Muscle of back (tissue), 11 donors: Measurements from ENCODE around the gene ALCAM. TPM values are rescaled to one million over a fixed set of nuclear protein-coding genes. Genes with fewer than 3 reads are reported as not detected.
A peak's percentile ranks its signal among the peaks of the same experiment; 100 is the strongest.

ENCODE experiments used
- DNase-seq, 3 donors: peaks; one replicate each; pipeline versions ENCODE4 v3.0.0 to v3.0.0-alpha.2; 2013
- polyA plus RNA-seq, 10 donors: library from polyadenylated mRNA; unstranded; fragments of 120-200 nt; gene quantifications; one replicate each; pipeline ENCODE4 v1.2.1, GENCODE V29; 2013; ENCODE audit not compliant: insufficient read length in 10 of 10

Gene ALCAM
- polyA plus RNA-seq, 10 donors, result 8.5 to 44.3 (median 10.1) TPM

DNA sequence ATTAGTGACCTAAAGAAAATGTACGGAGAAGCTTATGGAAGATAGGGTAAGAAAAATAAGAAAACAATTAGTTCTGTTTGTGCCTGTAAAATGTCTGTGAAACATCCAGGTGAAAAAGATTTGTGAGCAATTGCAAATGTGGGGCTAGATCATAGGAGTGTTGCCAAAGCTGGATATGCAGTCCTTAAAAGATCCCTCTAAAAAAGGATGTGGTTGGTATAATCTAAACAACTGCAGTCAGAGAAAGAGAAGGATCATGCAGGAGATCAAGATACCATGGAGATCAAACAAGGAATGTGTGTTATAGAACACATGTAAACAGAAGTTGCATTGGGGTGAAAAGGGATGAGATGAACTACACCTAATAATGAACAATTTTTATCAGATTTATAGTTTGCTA is 116.8 kb downstream of the ALCAM start:
- no peak for DNase-seq

DNA sequence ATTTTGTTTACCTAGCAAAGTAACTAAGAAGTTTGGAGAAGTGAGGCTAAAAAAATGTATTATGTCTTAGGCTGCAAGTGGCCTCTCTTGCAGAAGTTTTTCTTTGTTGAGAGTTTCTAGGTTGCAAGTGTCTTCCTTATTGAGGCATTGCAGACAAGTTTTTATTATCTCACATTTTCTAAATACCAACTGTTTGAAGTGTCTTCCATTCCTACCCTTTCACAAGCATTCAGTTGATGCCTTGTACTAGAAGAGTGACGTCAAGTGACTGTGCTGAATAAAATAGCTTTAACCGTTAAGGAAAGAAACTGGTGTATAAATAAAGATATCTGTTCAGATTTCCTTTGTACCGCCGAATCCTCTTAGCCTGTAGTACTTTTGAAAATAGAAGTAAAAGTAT is 123.3 kb downstream of the ALCAM start:
- DNase-seq, result no peak

DNA sequence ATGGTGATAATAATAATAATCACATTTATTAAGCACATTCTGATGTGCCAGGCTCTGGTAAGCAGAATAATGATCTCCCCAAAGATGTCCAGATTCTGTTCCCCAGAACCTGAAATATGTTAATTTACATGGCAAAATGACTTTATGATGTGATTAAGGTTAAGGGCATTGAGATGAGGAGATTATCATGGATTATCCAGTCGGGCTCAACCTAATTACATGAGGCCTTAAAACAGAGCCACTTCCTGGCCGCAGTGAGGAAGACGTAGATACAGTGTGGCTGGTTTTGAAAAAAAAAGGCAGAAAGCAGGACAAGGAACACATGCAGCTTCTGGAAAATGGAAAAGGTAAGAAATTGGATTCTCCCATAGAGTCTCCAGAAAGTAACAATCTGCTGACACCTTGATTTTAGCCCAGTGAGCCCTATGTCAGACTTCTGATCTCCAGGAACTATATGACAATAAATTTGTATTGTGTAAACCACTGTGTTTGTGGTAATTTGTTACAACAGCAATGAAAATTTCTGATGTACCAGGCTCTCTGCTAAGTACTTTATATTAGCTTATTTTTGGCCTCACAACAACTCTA is 126.7 kb downstream of the ALCAM start:
- DNase-seq, result no peak

DNA sequence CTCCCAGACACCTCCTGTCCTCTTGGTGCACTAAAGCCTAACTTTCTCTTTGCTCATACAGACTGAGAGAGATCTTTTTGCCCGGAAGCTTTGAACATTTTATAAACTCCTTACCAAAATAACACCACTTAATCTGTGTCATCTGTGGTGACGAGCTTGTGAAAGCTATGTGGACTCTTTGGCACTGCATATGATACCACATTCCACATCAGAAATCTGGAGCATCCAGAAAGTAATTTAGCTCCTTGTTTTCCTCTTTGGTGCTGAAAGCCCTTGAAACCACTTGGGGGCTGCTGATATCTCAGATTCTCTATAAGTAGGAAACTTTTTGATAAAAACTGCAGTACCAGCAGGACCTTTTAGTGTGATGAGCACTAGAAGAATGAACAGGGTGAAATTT is 128.3 kb downstream of the ALCAM start:
- DNase-seq, result peak in 1 of 3 donors; percentile 43

DNA sequence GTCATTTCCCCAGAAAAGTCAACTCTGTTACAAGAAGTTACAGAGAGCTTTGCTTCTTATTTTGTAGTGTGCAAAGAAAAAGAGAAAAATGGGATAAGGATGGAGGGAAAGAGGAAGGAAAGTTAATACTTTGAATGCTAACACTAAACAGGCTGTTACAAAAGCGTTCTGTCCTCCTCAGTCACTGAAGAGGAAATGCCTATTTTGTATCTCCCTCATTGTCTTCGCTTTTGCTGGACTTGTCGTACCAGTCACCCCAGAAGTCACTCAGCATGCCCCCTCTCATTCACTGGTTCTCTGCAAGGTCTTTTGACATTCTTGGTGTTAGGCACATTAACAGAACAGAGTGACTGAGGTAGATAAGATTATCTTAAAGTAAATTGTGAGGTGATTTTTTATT is 129.6 kb downstream of the ALCAM start:
- DNase-seq, result no peak

DNA sequence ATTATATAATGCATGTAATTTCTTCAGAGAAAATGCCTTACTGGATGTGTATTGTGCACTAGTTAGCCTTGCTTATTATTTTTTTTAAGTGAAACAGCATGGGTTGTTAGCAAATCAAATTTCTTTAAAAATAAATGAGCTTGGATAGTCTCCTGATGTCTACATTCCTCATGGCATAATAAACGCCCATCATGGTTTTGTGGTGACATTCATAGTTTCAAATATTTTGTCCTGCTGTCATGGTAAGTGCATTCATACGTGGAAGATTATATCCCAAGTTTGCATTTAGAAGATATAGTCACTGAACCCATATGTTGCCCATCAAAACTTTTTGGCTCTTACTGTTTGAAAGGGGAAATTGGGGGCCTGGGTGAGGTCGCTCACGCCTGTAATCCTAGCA is 130.7 kb downstream of the ALCAM start:
- DNase-seq, result no peak

DNA sequence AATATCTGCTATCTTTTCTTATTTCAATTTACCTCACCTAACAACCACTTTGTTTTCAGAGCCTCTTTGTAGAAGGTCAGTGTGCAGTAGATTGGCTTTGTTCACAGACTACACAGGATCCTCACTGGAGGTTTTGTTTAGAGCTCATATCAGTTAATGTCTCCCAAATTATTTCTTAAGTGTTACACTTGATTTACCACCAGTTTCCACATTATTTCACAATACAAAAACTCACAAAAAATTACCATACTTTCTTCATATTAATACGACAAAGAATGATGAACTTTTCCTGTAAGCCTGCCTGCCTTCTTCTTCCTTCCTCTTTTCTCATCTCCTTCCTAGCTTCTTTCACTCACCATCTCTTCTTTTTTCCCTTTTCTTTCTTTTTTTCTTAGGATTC is 133.3 kb downstream of the ALCAM start:
- DNase-seq, result no peak

DNA sequence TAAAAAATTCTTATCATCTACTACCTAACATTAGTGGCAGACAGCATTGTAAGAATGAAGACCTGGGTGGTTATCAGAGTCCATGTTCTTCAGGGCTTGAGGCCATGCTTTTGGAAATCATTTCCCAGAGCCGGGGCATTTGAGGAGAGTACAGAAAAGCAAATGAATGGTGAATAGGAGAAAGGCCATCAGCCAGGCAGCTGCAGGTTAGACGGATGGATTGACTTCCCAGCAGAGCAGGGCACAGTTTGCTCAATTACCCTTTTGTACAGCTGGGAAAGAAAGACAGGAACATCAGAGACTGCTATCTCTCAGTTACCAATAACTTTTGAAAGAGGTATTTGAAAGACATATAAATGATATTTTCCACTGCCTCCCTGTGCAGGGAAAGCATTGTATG is 135.6 kb downstream of the ALCAM start:
- DNase-seq, result no peak

DNA sequence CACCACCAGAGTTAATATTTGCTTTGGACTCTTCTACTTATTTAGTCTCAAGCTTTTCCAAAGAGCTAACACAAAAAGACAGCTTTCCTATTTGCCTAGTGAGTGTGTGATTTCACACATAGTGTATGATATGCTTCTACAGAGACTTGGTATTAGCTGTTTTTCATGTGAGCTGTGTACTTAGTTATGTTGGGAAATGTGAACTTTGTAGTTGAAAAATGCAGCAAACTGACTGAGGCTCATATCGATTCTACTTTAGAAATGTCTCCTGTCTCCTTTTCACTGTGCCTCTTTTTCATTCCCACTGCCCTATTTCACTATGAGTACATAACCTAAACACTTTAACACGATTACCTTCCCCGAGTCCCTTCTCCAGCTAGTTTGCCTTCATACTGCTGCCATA is 136.5 kb downstream of the ALCAM start:
- no peak for DNase-seq

DNA sequence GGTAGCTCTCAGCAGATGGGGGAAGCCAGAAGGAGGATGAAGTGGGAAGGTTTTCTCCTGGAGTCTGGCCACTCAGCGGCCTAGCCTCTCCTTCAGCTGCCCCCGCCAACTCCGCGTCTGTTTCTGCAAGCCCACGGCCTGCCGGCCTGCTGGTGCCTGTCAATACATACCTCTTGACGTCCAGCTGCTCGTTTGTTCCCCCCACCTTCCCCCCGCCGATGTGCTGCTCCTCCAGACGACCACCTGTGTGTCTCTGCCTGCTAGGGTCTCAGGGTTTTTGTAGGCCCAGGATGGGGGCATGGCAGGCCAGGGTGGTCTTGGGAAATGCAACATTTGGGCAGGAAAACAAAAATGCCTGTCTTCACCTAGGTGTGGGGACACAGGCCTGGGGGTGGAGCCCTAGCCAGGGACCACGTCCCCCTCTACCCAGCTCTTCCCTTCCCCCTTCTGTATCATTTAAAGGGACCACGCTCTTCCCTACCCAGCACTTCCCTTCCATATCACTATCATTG is 137.8 kb downstream of the ALCAM start:
- DNase-seq, result no peak

DNA sequence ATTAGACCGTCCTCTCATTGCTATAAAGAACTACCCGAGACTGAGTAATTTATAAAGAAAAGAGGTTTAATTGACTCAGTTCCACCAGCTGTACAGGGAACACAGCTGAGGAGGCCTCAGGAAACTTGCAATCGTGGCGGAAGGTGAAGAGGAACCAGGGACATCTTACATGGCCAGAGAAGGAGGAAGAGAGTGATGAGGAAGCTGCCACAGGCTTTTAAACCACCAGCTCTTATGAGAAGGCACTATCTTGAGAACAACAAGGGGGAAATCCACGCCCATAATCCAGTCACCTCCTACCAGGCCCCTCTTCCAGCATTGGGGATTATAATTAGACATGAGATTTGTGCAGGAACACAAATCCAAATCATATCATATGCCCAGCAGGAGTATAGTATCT is 138.5 kb downstream of the ALCAM start:
- no peak for DNase-seq

DNA sequence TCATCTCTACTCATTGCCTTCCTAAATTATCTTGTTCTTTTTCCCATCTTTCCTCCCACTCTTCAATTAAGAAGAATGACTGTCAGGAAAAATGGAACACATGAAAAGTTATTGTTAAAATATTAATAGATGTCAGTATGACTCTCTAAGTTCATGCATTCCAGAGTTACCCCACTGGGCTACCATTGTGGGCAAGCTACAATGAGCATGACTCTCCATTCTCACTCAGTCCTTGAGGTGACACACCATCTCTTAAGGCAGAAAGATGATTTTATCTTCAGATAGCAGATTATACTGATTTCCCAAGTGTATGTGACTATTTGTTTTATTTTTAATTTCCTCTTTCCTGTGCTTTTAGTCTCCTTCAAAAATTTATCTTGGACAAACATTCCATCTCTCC is 144.3 kb downstream of the ALCAM start:
- no peak for DNase-seq

DNA sequence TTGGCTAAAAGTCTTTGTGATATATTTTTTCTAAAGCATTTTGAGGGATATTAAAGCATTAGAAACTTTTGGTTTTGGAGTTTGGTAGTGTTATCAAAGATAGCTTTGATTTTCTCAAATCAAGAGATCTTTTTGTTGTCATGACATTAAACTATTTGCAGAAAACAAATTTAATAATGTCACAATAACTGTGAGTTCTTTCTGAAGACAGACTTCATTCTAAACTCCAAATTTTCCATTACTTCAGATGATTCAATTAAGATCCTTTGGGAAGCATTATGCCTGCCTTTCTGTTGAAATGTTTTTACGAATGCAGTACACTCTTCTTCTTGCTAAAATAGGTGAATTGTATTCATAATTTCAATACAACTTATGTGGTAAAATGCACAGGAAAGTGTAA is 145.4 kb downstream of the ALCAM start:
- DNase-seq, result peak; percentile 5 to 57 (median 13)

DNA sequence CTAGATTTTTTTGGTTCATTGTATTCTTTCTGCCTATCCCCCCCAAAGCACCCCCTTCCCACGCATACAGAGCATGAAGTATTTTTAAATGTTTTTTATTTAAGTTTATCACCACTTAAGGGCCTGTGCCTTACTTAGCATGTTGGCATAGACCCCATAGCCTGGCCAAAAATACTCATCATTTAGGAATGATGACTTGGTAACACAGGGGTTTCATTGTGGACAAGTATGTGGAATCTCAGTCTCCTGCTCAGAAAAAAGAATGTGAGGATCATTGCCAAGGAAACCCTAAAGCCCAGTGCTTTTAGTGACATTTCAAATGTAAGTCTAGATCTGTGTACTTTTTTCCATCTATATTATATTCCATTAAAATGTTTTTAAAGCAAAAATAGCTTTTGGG is 146.3 kb downstream of the ALCAM start:
- peak in 1 of 3 donors; percentile 60 for DNase-seq

DNA sequence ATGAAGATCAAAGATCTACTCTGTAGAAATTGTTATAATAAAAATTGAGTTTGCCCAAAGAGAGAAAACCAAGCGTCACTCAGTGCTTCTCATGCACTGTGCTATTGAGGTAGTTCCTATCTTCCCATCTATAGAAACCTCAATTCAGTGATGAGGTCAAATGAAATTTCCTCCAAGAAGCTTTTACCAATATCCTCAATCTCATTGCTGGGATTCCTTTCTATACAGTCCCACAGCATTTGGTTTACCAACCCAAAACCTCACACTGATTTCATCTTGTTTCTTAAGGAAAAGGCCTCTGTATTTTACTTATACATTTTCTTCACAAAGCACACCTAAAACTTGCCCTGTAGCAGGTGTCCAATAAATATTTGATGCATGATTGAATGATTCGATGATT is 147.2 kb downstream of the ALCAM start:
- peak in 1 of 3 donors; percentile 18 for DNase-seq

DNA sequence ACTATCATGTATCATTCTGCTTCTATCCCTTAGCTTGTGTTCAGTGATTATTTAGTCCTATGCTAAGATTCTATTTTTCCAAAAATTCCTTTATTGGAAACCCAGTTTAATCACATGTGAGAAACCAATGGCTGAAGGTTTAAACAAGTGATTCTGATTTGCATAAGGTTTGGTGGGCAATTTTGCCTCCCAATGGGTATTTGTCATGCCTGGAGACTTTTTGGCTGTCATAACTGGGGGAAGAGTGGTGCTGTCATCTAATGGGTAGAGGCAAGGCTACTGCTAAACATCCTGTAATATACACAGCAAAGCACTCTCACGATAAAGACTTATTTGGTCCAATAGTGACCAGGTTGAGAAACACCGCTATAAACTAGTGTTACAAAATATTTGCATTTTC is 148.7 kb downstream of the ALCAM start:
- DNase-seq, result no peak

DNA sequence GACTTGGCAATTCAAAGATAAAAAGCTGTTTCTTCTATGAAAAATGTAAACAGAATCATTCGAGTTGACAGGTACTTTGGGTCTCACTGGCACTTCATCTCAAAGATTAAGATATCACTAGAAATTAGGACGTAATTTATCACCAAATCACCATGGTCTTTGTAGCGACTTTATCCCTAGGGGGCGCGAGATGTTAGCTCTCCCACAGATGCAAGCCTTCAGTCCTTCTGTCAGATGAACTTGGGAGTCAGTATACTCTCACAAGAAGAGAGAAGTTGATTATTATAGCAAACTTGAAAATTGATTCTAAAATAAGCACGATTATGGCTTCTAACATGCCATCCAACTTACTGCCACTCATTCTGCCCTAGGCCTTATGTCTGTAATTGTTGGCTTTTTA is 150.3 kb downstream of the ALCAM start:
- no peak for DNase-seq

DNA sequence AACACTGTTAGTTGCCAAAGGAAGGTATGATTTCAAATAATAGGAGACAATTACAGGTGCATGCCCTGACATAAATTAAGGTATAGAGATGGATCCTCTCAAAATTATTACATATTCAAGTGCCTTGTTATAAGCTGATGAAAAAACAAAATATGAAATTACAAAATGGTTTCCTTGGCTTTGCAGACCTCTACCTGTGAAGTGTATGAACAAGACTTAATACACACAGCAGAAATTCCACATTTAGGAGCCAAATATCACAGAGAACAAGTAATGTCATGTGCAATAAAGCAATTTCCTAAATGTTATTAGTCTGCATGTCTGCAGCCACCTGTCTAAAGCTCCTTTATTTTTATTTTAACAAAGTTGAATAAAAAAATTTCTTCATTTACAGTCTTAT is 151.5 kb downstream of the ALCAM start:
- DNase-seq, result no peak

DNA sequence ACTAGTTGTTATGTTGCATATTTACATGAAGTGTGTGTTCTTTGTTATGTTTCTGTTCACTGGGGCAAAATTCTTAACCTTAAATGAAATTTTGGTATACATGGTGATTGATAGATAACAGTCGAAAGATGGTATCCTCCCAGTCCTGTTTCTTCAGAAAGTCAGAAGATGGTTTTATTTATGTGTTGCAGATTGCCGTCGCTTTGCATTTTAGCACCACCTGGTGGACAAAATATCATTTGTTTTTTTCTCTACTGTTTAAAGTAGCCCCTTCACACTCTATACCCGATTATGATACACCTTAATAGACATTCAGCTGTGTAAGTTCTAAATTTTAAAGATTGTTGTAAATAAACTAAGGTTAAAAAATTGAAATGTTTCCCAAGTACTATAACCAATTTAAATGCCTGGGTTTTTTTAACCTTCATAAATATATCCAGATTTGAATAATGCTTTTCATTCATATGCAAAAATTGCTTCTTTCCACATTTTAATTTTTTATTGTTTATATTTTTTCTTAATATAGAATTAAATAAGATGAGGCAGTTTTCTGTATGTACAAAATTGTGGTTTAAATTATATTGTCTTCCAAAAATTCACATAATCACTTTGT is 152.2 kb downstream of the ALCAM start:
- DNase-seq, result peak; percentile 55 to 72 (median 59)

DNA sequence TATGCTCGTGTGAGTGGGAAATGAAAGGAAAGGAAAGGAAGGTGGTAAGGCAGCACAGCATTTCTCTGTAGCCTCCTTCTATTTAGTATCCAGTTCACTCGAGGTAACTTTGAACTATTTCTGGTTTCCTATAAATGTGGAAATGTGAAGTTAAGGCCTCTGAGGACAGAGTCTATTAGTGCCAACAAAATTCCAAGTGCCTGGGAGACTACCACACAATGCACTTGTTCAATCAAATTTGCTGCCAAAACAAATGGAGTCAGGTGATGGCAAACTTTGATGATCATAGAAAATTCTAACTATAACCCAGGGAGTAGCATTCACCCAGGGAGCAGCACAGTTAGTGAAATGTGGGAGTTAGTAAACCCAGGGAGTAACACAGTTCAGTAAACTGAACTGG is 155.1 kb downstream of the ALCAM start:
- DNase-seq, result no peak

DNA sequence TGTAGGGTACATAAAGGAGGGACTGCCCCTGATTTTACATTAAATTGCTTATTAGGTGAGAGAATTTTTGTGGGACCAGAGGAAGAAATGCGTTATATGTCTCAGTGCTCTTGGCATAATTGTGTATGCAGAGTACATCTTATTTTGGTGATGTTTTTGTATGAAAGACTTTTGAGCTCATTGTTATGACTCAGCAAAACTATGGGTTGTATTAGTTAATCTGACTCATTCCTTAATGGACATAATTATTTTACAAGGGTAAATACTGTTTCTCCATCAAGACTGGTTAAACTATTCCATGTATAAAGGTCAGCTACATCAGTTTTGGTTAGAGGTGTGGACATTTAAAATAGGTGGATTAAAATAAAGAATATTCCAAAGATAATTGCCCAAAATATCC is 156.8 kb downstream of the ALCAM start:
- no peak for DNase-seq

DNA sequence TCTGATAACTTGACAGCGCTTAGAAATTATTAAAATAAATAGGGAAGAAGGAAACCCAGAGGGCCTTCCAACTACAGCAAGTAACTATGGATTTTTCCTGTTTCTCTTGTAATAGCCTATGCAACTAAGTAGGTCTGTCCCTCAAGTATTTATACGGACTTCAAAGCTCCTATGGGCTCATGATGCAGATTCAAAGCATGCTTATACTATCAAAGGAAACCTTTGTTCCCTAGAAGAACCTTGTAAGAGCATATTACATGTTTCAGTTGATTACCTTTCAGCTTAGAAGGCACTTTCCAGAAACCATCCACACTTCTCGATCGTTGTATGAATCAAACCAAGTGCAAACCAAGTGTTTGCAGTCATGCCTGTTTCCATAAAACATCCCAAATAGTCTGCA is 158.8 kb downstream of the ALCAM start:
- DNase-seq, result no peak

DNA sequence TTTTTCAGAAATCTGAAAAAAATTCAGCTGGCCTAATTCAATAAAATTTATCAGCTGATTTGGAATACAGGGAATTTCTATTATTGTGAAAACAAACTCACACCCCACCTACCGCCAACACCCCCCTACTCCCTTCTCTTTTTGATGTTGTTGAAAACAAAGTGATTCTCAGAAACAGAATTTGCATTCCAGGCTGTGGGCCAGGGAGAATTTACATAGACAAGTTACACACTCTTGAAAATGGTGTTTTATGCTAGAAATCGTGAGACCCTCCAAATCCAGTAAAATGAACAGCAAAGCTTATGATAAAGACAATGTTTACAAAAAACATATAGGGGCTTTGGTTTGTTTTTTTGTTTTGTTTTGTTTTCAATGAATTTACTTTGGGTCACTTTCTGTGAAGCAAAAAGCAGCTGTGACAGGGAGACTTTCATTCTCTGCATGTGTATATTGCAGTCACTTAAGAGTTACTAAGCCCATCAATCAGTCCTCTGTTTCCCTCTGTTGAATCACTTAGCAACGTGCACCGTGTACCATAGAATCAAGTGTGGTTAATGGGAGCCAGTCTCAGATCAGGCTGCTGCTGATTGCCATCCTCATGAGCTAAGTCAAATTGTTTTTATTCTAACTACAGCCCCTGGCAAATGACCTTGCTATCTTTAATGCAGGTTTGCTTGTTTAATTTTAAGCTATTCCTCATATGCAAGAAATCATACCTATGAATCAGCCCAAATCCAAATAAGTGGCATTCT is 159.8 kb downstream of the ALCAM start:
- DNase-seq, result no peak
